Small intestine (tissue), 7 donors: ENCODE results near the gene PEDS1. TPM values are rescaled to one million over a fixed set of nuclear protein-coding genes. Genes with fewer than 3 reads are reported as not detected.

Experiments
- DNase-seq, 2 donors: peaks; one replicate each; pipeline versions ENCODE4 v3.0.0 to v3.0.0-alpha.2; 2013
- FAIRE-seq: peaks from 2 replicates; lab custom pipeline; 2012; peaks lifted over from hg19 to GRCh38; lab: Jason Lieb, UNC
- H3K27ac ChIP-seq, 3 donors: one replicate each; pipeline ENCODE4 v1.5.1; 2013; ENCODE audit warnings: low read length in 2 of 3, mild to moderate bottlenecking in 2 of 3, control low read depth in 1 of 3, inconsistent platforms in 1 of 3, low read depth in 1 of 3, moderate library complexity in 1 of 3
- H3K27me3 ChIP-seq, 3 donors: one replicate each; pipeline ENCODE4 v1.6.1; 2013; ENCODE audit warnings: low read length in 3 of 3, inconsistent platforms in 1 of 3; ENCODE audit not compliant: control insufficient read depth in 3 of 3, insufficient read depth in 3 of 3
- H3K36me3 ChIP-seq, 3 donors: one replicate each; pipeline ENCODE4 v1.6.1; 2013; ENCODE audit warnings: low read length in 3 of 3, inconsistent platforms in 1 of 3, low read depth in 1 of 3, mild to moderate bottlenecking in 1 of 3, moderate library complexity in 1 of 3; ENCODE audit not compliant: control insufficient read depth in 3 of 3, insufficient read depth in 2 of 3
- H3K4me1 ChIP-seq, 3 donors: one replicate each; pipeline ENCODE4 v1.6.1; 2013; ENCODE audit warnings: low read length in 2 of 3, inconsistent platforms in 1 of 3, low read depth in 1 of 3, mild to moderate bottlenecking in 1 of 3, moderate library complexity in 1 of 3; ENCODE audit not compliant: control insufficient read depth in 3 of 3, insufficient read depth in 2 of 3
- H3K4me3 ChIP-seq, 3 donors: one replicate each; pipeline ENCODE4 v1.5.1; 2013; ENCODE audit warnings: low read length in 3 of 3, control low read depth in 1 of 3, inconsistent platforms in 1 of 3, low read depth in 1 of 3, mild to moderate bottlenecking in 1 of 3, moderate library complexity in 1 of 3
- H3K9me3 ChIP-seq, 2 donors: one replicate each; pipeline ENCODE4 v1.6.1; 2013; ENCODE audit warnings: low read depth in 1 of 2, low read length in 1 of 2; ENCODE audit not compliant: control insufficient read depth in 2 of 2, insufficient read depth in 1 of 2
- WGBS, 3 donors: extraction: QIAGEN DNeasy Blood & Tissue Kit; methylation state at CpG; one replicate each; pipeline ENCODE4 v1.1.7; 2013; 5-methylcytosine and 5-hydroxymethylcytosine counted together
- polyA plus RNA-seq, 4 donors: library from polyadenylated mRNA; stranded (reverse) in 3 of 4; unstranded in 1 of 4; fragments of 200-250 nt in 3 of 4; fragments of 120-200 nt in 1 of 4; gene quantifications; one replicate each; pipeline versions ENCODE4 v1.2.1 to v1.2.3, GENCODE V29; 2013
- donor health status: healthy with polysubstance abuse.
- donor health status: control.
- donor health status: control.
- donor health status: Bipolar disorder and iron deficiency.
- donor health status: healthy.

PEDS1 gene
- polyA plus RNA-seq, 4 donors: 16.8 to 33.5 (median 19.4) TPM

- peak overlapping the region; percentile 90 to 99 (median 92) for H3K4me3 ChIP-seq
- peaks cover 26 to 43% (median 29%) of the 10 kb centered on the region in 3 donors for H3K4me1 ChIP-seq
- FAIRE-seq (no peak), DNase-seq (no peak)
- H3K9me3 ChIP-seq: no peaks in the 10 kb centered on the region
- WGBS, 3 donors: 9 to 15% (median 14%) methylated on average over 11 of the region's 11 CpGs
- peaks cover 0 to 3% (median 0%) of the 10 kb centered on the region in 3 donors for H3K36me3 ChIP-seq
- peak overlapping the region; percentile 88 to 99 (median 90) for H3K27ac ChIP-seq
- H3K27me3 ChIP-seq: no peaks in the 10 kb centered on the region
Observed at GRCh38 chr20:50113420-50114224, 39.9 kb downstream of the PEDS1 start.

- peaks cover 32 to 49% (median 36%) of the 10 kb centered on the region in 3 donors for H3K4me1 ChIP-seq
- 0 to 1% (median 0%) methylated on average over 36 to 70 of the region's 70 CpGs for WGBS, 3 donors
- FAIRE-seq: no peak
Observed at GRCh38 chr20:50112512-50113419, 40.8 kb downstream of the PEDS1 start, which contains the start of gene UBE2V1. TSS of gene UBE2V1 (minus strand) at chr20:50113150. CDS start at chr20:50113128, 22 bp downstream.

GRCh38 chr20:50111829-50112495 lies 41.6 kb downstream of the PEDS1 start:
- peak overlapping the region; percentile 63 to 99 (median 81) for H3K27ac ChIP-seq
- H3K9me3 ChIP-seq: no peaks in the 10 kb centered on the region
- peaks cover 0 to 8% (median 0%) of the 10 kb centered on the region in 3 donors for H3K36me3 ChIP-seq
- peak overlapping the region; percentile 90 to 99 (median 92) for H3K4me3 ChIP-seq
- peaks cover 32 to 49% (median 36%) of the 10 kb centered on the region in 3 donors for H3K4me1 ChIP-seq
- 1 to 6% (median 3%) methylated on average over 9 of the region's 9 CpGs for WGBS, 3 donors
- DNase-seq: peak; percentile 28 to 29
- no peaks in the 10 kb centered on the region for H3K27me3 ChIP-seq
- no peak for FAIRE-seq

More at GRCh38 chr20:50112512-50113419, 40.8 kb downstream of the PEDS1 start, which contains the start of gene UBE2V1:
- no peaks in the 10 kb centered on the region for H3K27me3 ChIP-seq
- H3K36me3 ChIP-seq: peaks cover 0 to 7% (median 0%) of the 10 kb centered on the region in 3 donors
- peak; percentile 90 to 96 for DNase-seq
- no peaks in the 10 kb centered on the region for H3K9me3 ChIP-seq
- peak within 1 kb of the TSS; percentile 88 to 99 (median 90) for H3K27ac ChIP-seq
- H3K4me3 ChIP-seq: peak within 1 kb of the TSS; percentile 90 to 99 (median 92)

- Histone ChIP-seq H3K4me1 (peaks cover 31 to 47% (median 36%) of the 10 kb centered on the region in 3 donors), H3K27me3 (no peaks in the 10 kb centered on the region), H3K36me3 (peaks cover 0 to 8% (median 0%) of the 10 kb centered on the region in 3 donors), H3K4me3 (peak overlapping the region in 2 of 3 donors; percentile 90 to 99), H3K27ac (peak overlapping the region; percentile 6 to 99 (median 36)), H3K9me3 (no peaks in the 10 kb centered on the region)
- 24 to 33% (median 25%) methylated on average over 10 of the region's 10 CpGs for WGBS, 3 donors
- peak; percentile 29 to 41 for DNase-seq
- FAIRE-seq: no peak
Observed at GRCh38 chr20:50111120-50111828, 42.2 kb downstream of the PEDS1 start.

- Histone ChIP-seq H3K27ac (peak overlapping the region; percentile 42 to 74 (median 51)), H3K9me3 (no peaks in the 10 kb centered on the region), H3K4me1 (peaks cover 30 to 43% (median 36%) of the 10 kb centered on the region in 3 donors), H3K4me3 (peak overlapping the region in 1 of 3 donors; percentile 8), H3K36me3 (peaks cover 0 to 8% (median 0%) of the 10 kb centered on the region in 3 donors), H3K27me3 (no peaks in the 10 kb centered on the region)
- WGBS, 3 donors: 4 to 19% (median 13%) methylated on average over 4 of the region's 4 CpGs
- FAIRE-seq (no peak), DNase-seq (peak; percentile 65 to 75)
Observed at GRCh38 chr20:50110141-50111047, 43.1 kb downstream of the PEDS1 start.

- no peak for DNase-seq
- FAIRE-seq: no peak
- Histone ChIP-seq H3K27me3 (no peaks in the 10 kb centered on the region), H3K27ac (peak overlapping the region in 1 of 3 donors; percentile 40), H3K4me3 (no peak overlapping the region), H3K9me3 (no peaks in the 10 kb centered on the region), H3K36me3 (peaks cover 0 to 8% (median 0%) of the 10 kb centered on the region in 3 donors), H3K4me1 (peaks cover 27 to 34% (median 33%) of the 10 kb centered on the region in 3 donors)
- 54 to 69% (median 57%) methylated on average over 4 of the region's 4 CpGs for WGBS, 3 donors
Observed at GRCh38 chr20:50108556-50109235, 44.8 kb downstream of the PEDS1 start.
